Measurements from ENCODE around the gene TMEM161A.
A peak's percentile ranks its signal among the peaks of the same experiment; 100 is the strongest.

Gene TMEM161A

GRCh38 chr19:19083413-19084178 is 54.7 kb downstream of the TMEM161A start:
- peaks cover 14% of the 10 kb centered on the region for H3K27me3 Mint-ChIP-seq (ENCODE audit: low read depth, poor library complexity)
- DNase-seq, result no peak
- no peak for TF ChIP-seq CTCF (IDR thresholded peaks at IDR 0.05)
- peaks cover 17% of the 10 kb centered on the region for H3K4me1 Mint-ChIP-seq
- H3K36me3 Mint-ChIP-seq (ENCODE audit: low read depth), result no peaks in the 10 kb centered on the region
- no peaks in the 10 kb centered on the region for H3K9me3 Mint-ChIP-seq
- no peak overlapping the region for H3K27ac Mint-ChIP-seq
- H3K4me3 Mint-ChIP-seq, result no peak overlapping the region

- H3K27ac Mint-ChIP-seq, result peak overlapping the region; percentile 93
- H3K4me3 Mint-ChIP-seq, result peak overlapping the region; percentile 56
- DNase-seq, result peak; percentile 26
- H3K36me3 Mint-ChIP-seq (ENCODE audit: low read depth), result no peaks in the 10 kb centered on the region
- TF ChIP-seq CTCF (IDR thresholded peaks at IDR 0.05), result no peak
- peaks cover 17% of the 10 kb centered on the region for H3K4me1 Mint-ChIP-seq
- H3K9me3 Mint-ChIP-seq, result no peaks in the 10 kb centered on the region
- peaks cover 27% of the 10 kb centered on the region for H3K27me3 Mint-ChIP-seq (ENCODE audit: low read depth, poor library complexity)
These were observed 56.6 kb downstream of the TMEM161A start for GRCh38 chr19:19081642-19082151.

- Mint-ChIP-seq H3K4me3 (no peak overlapping the region), H3K27me3 (ENCODE audit: low read depth, poor library complexity) (peaks cover 25% of the 10 kb centered on the region), H3K9me3 (no peaks in the 10 kb centered on the region), H3K36me3 (ENCODE audit: low read depth) (no peaks in the 10 kb centered on the region), H3K27ac (no peak overlapping the region), H3K4me1 (peaks cover 17% of the 10 kb centered on the region)
- TF ChIP-seq CTCF (IDR thresholded peaks at IDR 0.05), result no peak
- DNase-seq, result no peak
These were observed 58.7 kb downstream of the TMEM161A start for GRCh38 chr19:19079571-19079970.

- DNase-seq, result no peak
- Mint-ChIP-seq H3K36me3 (ENCODE audit: low read depth) (no peaks in the 10 kb centered on the region), H3K27me3 (ENCODE audit: low read depth, poor library complexity) (peaks cover 25% of the 10 kb centered on the region), H3K9me3 (no peaks in the 10 kb centered on the region), H3K4me3 (no peak overlapping the region), H3K4me1 (peaks cover 17% of the 10 kb centered on the region), H3K27ac (no peak overlapping the region)
- TF ChIP-seq CTCF (IDR thresholded peaks at IDR 0.05), result no peak
These were observed 59.5 kb downstream of the TMEM161A start for GRCh38 chr19:19078801-19079200.

- H3K9me3 Mint-ChIP-seq, result no peaks in the 10 kb centered on the region
- no peak overlapping the region for H3K27ac Mint-ChIP-seq
- H3K4me3 Mint-ChIP-seq, result no peak overlapping the region
- TF ChIP-seq CTCF (IDR thresholded peaks at IDR 0.05), result no peak
- DNase-seq, result no peak
- H3K27me3 Mint-ChIP-seq (ENCODE audit: low read depth, poor library complexity), result peaks cover 24% of the 10 kb centered on the region
- H3K4me1 Mint-ChIP-seq, result peaks cover 12% of the 10 kb centered on the region
- H3K36me3 Mint-ChIP-seq (ENCODE audit: low read depth), result no peaks in the 10 kb centered on the region
These were observed 61.2 kb downstream of the TMEM161A start for GRCh38 chr19:19077103-19077502.

GRCh38 chr19:19076476-19076875 is 61.8 kb downstream of the TMEM161A start:
- H3K36me3 Mint-ChIP-seq (ENCODE audit: low read depth), result no peaks in the 10 kb centered on the region
- H3K4me3 Mint-ChIP-seq, result no peak overlapping the region
- H3K9me3 Mint-ChIP-seq, result no peaks in the 10 kb centered on the region
- H3K27me3 Mint-ChIP-seq (ENCODE audit: low read depth, poor library complexity), result peaks cover 24% of the 10 kb centered on the region
- no peak for TF ChIP-seq CTCF (IDR thresholded peaks at IDR 0.05)
- H3K27ac Mint-ChIP-seq, result no peak overlapping the region
- no peak for DNase-seq
- H3K4me1 Mint-ChIP-seq, result peaks cover 6% of the 10 kb centered on the region
